ENCODE measurements around the gene RHBDL1.
"Not testable (repeated sequence)": the region's sequence is repeated elsewhere in the genome, so short reads cannot be mapped to it uniquely, and the experiment has no call there.

RHBDL1 gene

GRCh38 chr16:706189-707061 is 31.0 kb downstream of the RHBDL1 start:
- DNase-seq (ENCODE audit: low read depth) = no peak

DNA sequence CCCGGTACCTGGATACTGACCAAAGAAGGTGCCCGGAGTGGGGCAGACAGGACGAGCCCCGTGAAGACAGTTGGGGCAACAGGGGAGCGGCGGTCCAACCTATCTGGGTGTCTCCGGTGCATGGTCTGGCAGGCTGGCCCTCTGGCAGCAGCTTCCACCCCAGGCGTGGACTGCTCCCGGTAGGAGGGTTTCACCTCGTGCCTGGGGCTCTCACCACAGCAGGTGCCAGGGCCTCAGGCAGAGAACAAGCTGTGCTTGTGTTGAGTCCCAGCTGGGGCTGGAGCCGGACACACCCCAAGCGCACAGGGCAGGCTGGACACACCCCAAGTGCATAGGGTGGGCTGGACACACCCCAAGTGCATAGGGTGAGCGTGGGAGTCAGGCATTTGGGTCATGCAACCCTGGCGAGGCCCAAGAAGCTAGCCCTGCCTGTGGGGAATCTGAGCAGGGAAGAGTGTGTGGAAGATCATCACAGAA is 31.6 kb downstream of the RHBDL1 start:
- no peak for DNase-seq (ENCODE audit: low read depth)

GRCh38 chr16:708019-708418 is 32.5 kb downstream of the RHBDL1 start:
- DNase-seq (ENCODE audit: low read depth) = no peak

DNA sequence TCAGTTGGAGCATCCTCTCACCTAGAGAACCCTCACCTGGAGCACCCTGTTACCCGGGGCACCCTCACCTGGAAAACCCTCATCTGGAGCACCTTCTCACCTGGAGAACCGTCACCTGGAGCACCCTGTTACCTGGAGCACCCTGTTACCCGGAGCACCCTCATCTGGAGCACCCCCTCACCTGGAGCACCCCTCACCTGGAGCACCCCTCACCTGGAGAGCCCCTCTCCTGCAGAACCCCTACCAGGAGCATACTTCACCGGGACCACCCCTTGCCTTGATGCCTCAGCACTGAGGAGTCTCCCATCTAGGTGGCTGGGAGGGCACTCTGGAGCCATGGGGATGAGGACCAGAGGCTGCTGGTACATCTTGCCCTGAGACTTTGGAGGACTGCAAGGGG is 33.5 kb downstream of the RHBDL1 start:
- no peak for DNase-seq (ENCODE audit: low read depth)

- no peak for DNase-seq (ENCODE audit: low read depth)
These were observed 34.4 kb downstream of the RHBDL1 start for GRCh38 chr16:709566-710499.

GRCh38 chr16:710500-711075 is 35.1 kb downstream of the RHBDL1 start:
- DNase-seq (ENCODE audit: low read depth) = no peak

- DNase-seq (ENCODE audit: low read depth) = no peak
These were observed 35.6 kb downstream of the RHBDL1 start for GRCh38 chr16:711084-711483.

- DNase-seq (ENCODE audit: low read depth) = peak; percentile 73
These were observed 36.3 kb downstream of the RHBDL1 start for GRCh38 chr16:711548-712320.

- not testable (repeated sequence) for DNase-seq (ENCODE audit: low read depth)
These were observed 37.3 kb downstream of the RHBDL1 start for GRCh38 chr16:712740-713250.

DNA sequence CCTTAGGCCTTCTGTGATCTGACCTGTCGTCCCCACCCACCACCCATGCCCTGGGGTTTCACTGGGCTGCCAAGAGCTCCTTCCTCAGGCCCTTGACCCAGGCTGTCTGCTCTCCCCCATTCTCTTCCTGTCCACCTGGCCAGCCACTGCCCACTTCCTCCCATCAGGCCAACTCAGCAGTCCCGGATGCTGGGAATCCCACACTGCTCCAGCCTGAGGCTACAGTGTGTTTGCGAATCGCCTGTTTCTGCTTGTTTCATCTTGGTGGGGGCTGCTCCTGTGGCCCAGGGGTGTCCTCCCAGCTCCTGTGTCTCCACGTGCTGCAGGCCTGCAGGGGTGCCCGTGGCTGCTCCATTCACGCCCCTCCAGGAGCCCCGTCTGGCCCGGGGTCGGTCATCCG is 38.6 kb downstream of the RHBDL1 start:
- no peak for DNase-seq (ENCODE audit: low read depth)

GRCh38 chr16:714558-715476 is 39.3 kb downstream of the RHBDL1 start, which contains the start of gene METRN:
METRN (plus strand) TSS chr16:715118; CDS start chr16:715290, 172 bp downstream.
- DNase-seq (ENCODE audit: low read depth) = peak; percentile 86

DNA sequence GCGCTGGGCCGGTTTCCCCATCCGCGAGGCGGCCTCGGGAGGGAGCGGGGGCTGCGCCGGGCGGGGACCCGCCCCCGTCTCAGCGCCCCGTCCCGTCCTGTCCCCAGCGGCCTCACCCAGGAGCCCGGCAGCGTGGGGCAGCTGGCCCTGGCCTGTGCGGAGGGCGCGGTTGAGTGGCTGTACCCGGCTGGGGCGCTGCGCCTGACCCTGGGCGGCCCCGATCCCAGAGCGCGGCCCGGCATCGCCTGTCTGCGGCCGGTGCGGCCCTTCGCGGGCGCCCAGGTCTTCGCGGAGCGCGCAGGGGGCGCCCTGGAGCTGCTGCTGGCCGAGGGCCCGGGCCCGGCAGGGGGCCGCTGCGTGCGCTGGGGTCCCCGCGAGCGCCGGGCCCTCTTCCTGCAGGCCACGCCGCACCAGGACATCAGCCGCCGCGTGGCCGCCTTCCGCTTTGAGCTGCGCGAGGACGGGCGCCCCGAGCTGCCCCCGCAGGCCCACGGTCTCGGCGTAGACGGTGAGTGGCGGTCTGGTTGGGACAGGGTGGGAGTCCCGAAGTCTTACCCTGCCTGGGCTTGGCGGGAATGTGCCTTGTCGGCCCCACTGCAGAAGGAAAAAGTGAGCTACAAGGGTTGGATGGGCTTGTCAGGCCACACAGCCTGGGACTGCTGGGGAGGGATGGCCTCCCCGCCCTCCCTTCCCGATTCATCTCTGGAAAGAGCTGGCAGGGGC is 40.2 kb downstream of the RHBDL1 start:
- DNase-seq (ENCODE audit: low read depth) = no peak

DNA sequence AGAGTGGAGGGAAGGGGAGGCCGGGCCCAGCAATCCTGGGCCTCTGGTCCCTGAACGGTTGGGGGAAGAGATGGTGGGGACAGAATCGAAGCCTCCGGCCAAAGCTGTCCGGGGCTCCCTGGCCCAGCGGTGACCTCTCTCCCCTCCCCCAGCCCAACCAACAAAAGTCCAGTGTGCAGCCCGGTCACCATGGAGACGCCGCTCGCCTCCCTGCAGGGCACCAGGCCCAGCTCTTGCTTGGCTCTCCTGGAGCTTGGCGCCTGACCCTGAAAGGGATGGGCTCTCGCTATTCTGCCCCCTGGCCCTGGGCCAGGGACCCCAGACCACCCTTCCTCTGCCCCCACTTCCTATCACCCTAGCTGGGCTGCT is 40.7 kb downstream of the RHBDL1 start:
- DNase-seq (ENCODE audit: low read depth) = no peak

- DNase-seq (ENCODE audit: low read depth) = no peak
These were observed 41.4 kb downstream of the RHBDL1 start for GRCh38 chr16:716768-717325.

DNA sequence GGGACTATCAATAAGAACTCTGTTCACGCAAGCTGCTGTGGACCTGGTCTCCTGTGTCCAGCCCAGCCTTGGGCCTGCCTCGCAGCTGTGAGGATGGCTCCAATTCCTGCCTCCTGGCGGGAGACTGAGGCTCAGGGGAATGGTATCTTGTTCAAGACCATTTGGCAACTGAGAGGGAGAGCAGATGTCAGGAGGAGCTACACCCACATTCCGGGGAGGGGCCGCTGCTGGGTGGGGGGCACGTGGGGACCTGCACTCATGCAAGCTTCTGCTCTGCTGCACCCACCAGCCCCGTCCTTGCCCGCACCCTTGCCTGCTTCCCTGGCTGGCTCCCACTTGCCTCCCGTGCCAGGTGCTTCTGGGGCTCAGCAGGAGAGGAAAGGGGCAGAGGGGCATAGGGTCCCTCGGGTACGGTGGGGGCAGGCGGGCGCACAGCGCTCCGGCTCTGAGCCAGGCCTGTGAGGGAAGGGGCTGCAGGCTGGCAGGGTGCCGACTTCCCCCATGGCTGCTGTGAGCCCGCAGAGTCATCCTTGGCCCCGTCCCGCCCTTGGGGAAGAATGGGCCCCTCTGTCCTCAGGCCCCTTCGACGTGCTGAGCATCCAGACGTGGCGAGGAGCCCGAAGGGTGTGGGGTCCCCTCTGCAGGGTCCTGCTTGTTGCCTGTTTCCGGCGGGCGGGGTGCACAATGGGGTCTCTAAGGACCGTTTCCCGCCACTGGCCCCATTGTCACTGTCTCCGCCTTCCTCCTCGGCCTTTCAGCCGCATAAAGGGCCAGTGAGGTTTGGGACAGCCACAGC is 42.2 kb downstream of the RHBDL1 start:
- DNase-seq (ENCODE audit: low read depth) = no peak

DNA sequence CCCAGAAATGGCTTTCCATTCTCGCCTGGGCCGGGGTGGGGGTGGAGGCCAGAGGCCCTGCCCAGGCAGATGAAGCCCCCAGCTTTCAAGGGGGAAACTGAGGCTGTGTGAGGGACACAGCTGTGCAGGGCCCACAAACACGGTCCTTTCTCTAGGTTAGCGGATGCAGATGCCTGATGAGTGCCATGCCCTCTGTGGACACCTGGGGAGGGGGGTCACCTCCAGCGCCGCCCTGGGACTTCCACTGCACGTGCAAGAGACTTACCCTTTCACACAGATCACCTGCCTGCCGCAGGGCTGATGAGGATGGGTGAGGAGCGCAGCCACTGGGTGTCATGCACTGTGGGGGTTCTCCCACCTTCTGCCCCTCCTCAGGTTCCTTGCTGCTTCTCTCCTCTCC is 42.9 kb downstream of the RHBDL1 start:
- no peak for DNase-seq (ENCODE audit: low read depth)

DNA sequence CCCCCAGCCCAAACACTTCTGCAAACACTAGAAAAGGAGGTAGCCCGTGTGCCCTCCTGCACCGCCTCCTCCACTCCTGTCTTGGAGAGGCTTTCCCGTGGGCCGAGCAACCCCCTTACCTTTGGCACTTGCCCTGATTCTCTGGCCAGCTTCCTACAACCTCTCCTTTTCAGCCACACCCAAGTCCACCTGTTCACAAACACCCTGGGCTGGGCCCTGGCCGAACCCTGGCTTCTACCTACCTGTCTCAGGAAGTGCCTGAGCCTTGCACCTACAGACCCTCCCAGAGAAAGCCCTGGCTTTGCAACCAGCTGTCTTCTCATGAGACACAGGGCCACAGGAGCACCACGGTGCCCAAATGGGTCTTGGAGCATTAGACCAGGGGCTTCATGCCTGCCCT is 43.5 kb downstream of the RHBDL1 start:
- DNase-seq (ENCODE audit: low read depth) = no peak

DNA sequence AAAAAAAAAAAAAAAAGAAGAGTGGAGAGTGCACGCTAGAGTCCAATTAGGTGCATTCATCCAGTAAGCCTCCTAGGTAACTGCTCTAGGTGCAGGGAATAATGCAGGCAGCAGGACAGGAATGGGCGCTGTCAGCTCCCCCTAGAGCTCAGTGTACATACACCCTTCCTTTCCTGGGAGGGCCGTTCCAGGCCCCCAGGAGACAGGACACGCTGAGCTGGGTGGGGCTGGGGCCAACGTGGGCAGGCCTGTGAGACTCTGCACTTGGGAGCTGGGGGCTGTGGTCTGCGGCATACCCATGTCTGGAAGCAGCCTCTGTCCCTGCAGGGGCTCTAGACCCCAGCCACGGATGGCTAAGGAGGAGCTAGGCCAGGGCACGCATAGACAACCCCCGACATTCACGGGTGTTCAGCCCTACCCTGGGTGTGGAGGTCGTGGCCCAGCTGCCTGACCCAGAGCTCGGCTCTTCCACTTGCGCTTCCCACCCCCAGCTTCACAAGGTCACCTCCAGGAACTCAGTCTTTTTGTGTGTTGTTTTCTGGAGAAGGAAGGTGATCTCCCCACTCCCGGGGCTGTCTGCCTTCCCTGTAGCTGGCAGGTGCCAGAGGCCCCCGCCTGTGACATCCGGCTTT is 44.5 kb downstream of the RHBDL1 start:
- DNase-seq (ENCODE audit: low read depth) = no peak

Data from activated T-cell treated with anti-CD3 and anti-CD28 coated beads for 24 hours (primary cell).